Amniotic stem cell (primary cell): ENCODE results near the gene ST3GAL3.

Experiments
- DNase-seq: peaks from one replicate; lab custom pipeline; 2025; lab: John Stamatoyannopoulos, UW

The ST3GAL3 gene

GRCh38 chr1:43707190-43708001, at the start of gene ST3GAL3:
Gene ST3GAL3 (plus strand): TSS chr1:43707536. CDS start chr1:43736263, 28,727 bp downstream.
- peak; percentile 82 for DNase-seq

- no peak for DNase-seq
Measured at GRCh38 chr1:43659212-43660166, 47.8 kb upstream of the ST3GAL3 start.

GRCh38 chr1:43660355-43660754, 47.0 kb upstream of the ST3GAL3 start:
- DNase-seq, result no peak

GRCh38 chr1:43664369-43664768, 43.0 kb upstream of the ST3GAL3 start:
- no peak for DNase-seq

- no peak for DNase-seq
Measured at GRCh38 chr1:43666608-43667007, 40.7 kb upstream of the ST3GAL3 start.

- DNase-seq, result no peak
Measured at GRCh38 chr1:43668956-43669355, 38.4 kb upstream of the ST3GAL3 start.

- DNase-seq, result no peak
Measured at GRCh38 chr1:43669878-43670277, 37.5 kb upstream of the ST3GAL3 start.

- no peak for DNase-seq
Measured at GRCh38 chr1:43671193-43671592, 36.1 kb upstream of the ST3GAL3 start.

- DNase-seq, result no peak
Measured at GRCh38 chr1:43671626-43672330, 35.6 kb upstream of the ST3GAL3 start.

GRCh38 chr1:43673261-43673660, 34.1 kb upstream of the ST3GAL3 start:
- no peak for DNase-seq

- no peak for DNase-seq
Measured at GRCh38 chr1:43678940-43679339, 28.4 kb upstream of the ST3GAL3 start.

GRCh38 chr1:43683560-43683959, 23.8 kb upstream of the ST3GAL3 start:
- DNase-seq, result no peak

- no peak for DNase-seq
Measured at GRCh38 chr1:43686801-43687200, 20.5 kb upstream of the ST3GAL3 start.

- DNase-seq, result no peak
Measured at GRCh38 chr1:43687301-43688108, 19.8 kb upstream of the ST3GAL3 start.

GRCh38 chr1:43688109-43688387, 19.3 kb upstream of the ST3GAL3 start:
- no peak for DNase-seq

GRCh38 chr1:43688594-43689000, 18.7 kb upstream of the ST3GAL3 start:
- no peak for DNase-seq

GRCh38 chr1:43689289-43689688, 18.0 kb upstream of the ST3GAL3 start:
- DNase-seq, result no peak

GRCh38 chr1:43691871-43692815, 15.2 kb upstream of the ST3GAL3 start:
- no peak for DNase-seq

- DNase-seq, result no peak
Measured at GRCh38 chr1:43693371-43693770, 14.0 kb upstream of the ST3GAL3 start.

- no peak for DNase-seq
Measured at GRCh38 chr1:43699281-43699680, 8.1 kb upstream of the ST3GAL3 start.
